ENCODE measurements around the gene DDOST. TPM values are rescaled to one million over a fixed set of nuclear protein-coding genes. Genes with fewer than 3 reads are reported as not detected.

Gene DDOST
- total RNA-seq, 1 donor from 2014 or later = 148 TPM

DNA sequence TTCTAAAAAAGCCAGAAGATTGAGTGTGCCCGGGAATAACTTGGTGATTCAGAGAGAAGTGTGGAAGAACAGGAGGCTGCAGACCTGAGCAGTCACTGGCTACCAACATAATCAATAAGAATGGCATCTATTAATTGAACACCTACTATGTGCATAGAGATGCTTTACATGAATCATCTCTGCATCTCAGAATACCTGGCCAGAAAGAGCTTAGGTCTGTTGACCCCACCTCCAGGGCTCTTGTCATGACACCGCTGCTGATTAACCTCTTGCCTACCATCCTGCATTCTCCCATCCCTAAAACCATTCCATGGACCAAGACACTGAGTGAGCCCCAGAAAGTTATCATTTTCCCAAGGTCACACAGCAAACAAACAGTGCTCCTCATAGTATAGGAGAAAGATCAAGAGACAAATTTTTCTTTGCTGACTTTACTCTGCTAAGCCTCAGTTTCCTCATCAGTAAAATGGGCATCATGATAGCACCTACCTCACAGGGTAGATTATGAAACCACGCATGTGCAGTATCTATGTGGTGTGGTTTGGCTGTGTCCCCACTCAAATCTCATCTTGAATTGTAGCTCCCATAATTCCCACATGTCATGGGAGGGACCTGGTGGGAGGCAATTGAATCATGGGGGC lies 44.2 kb downstream of the DDOST start:
- TF ChIP-seq, protein P1, sequence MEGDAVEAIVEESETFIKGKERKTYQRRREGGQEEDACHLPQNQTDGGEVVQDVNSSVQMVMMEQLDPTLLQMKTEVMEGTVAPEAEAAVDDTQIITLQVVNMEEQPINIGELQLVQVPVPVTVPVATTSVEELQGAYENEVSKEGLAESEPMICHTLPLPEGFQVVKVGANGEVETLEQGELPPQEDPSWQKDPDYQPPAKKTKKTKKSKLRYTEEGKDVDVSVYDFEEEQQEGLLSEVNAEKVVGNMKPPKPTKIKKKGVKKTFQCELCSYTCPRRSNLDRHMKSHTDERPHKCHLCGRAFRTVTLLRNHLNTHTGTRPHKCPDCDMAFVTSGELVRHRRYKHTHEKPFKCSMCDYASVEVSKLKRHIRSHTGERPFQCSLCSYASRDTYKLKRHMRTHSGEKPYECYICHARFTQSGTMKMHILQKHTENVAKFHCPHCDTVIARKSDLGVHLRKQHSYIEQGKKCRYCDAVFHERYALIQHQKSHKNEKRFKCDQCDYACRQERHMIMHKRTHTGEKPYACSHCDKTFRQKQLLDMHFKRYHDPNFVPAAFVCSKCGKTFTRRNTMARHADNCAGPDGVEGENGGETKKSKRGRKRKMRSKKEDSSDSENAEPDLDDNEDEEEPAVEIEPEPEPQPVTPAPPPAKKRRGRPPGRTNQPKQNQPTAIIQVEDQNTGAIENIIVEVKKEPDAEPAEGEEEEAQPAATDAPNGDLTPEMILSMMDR (IDR thresholded peaks at IDR 0.05) = no peak
- Histone ChIP-seq H3K4me1 (no peaks in the 10 kb centered on the region), H3K27ac (no peak overlapping the region), H3K9me3 (no peaks in the 10 kb centered on the region), H3K4me3 (no peak overlapping the region), H3K27me3 (ENCODE audit: low read depth) (no peaks in the 10 kb centered on the region), H3K36me3 (no peaks in the 10 kb centered on the region)
- DNase-seq (no peak), ATAC-seq (no peak)
- intact Hi-C loops (cut with DNase I) = no loop called here

- no peak for DNase-seq
- Histone ChIP-seq H3K27me3 (ENCODE audit: low read depth) (no peaks in the 10 kb centered on the region), H3K4me3 (no peak overlapping the region), H3K27ac (no peak overlapping the region), H3K36me3 (no peaks in the 10 kb centered on the region), H3K4me1 (no peaks in the 10 kb centered on the region), H3K9me3 (no peaks in the 10 kb centered on the region)
- TF ChIP-seq, protein P1 (IDR thresholded peaks at IDR 0.05) = no peak
- intact Hi-C loops (cut with DNase I) = no loop called here
- no peak for ATAC-seq
These were observed 45.0 kb downstream of the DDOST start for GRCh38 chr1:20615946-20616846.

DNA sequence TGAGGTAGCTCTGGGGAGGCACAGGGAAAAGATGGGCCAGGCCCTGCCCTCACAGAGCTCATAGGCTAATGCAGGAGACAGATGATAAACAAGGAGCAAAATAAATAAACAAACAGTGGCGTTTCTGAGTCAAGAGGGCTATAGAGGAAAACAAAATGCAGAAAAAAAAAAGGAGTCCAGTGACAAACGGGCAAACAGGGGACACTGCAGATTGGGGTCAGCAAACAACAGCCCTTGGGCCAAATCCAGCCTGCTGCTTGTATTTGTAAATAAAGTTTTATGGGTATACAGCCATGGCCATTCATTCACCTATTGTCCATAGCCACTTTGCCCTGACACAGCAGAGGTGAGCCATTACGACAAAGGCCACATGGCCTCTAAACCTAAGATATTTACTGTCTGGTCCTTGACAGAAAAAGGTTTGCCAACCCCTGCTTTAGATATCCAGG lies 47.0 kb downstream of the DDOST start:
- H3K27me3 ChIP-seq (ENCODE audit: low read depth) = no peaks in the 10 kb centered on the region
- intact Hi-C loops (cut with DNase I) = no loop called here
- H3K27ac ChIP-seq = no peak overlapping the region

GRCh38 chr1:20612221-20612746 lies 48.9 kb downstream of the DDOST start:
- H3K4me1 ChIP-seq = no peaks in the 10 kb centered on the region
- no peak overlapping the region for H3K4me3 ChIP-seq
- no peak overlapping the region for H3K27ac ChIP-seq
- no peak for ATAC-seq
- DNase-seq = no peak
- intact Hi-C loops (cut with DNase I) = no loop called here
- TF ChIP-seq, protein P1 (IDR thresholded peaks at IDR 0.05) = no peak
- H3K9me3 ChIP-seq = no peaks in the 10 kb centered on the region
- H3K27me3 ChIP-seq (ENCODE audit: low read depth) = peaks cover 3% of the 10 kb centered on the region
- H3K36me3 ChIP-seq = no peaks in the 10 kb centered on the region

More for the DNA sequence above, 47.0 kb downstream of the DDOST start:
- Histone ChIP-seq H3K4me1 (no peaks in the 10 kb centered on the region), H3K4me3 (no peak overlapping the region), H3K9me3 (no peaks in the 10 kb centered on the region), H3K36me3 (no peaks in the 10 kb centered on the region)
- no peak for DNase-seq
- TF ChIP-seq, protein P1 (IDR thresholded peaks at IDR 0.05) = no peak
- ATAC-seq = no peak

DNA sequence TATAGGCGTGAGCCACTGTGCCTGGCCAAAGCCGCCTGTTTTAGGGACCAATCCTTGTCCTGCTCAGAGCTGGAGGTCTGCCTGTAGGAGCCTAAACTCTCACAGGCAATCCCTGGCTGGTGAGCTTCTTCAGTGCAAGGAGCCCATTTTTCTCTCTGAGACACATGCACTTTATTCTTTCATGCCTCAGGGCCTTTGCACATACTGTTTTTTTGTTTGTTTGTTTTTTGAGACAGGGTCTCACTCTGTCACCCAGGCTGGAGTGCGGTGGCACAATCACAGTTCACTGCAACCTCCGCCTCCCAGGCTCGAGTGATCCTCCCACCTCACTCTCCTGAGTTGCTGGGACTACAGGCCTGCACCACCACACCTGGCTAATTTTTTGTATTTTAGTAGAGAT lies 49.5 kb downstream of the DDOST start:
- Histone ChIP-seq H3K4me1 (no peaks in the 10 kb centered on the region), H3K9me3 (no peaks in the 10 kb centered on the region), H3K27ac (no peak overlapping the region), H3K36me3 (no peaks in the 10 kb centered on the region), H3K27me3 (ENCODE audit: low read depth) (peaks cover 3% of the 10 kb centered on the region), H3K4me3 (no peak overlapping the region)
- TF ChIP-seq, protein P1 (IDR thresholded peaks at IDR 0.05) = no peak
- no peak for ATAC-seq
- intact Hi-C loops (cut with DNase I) = no loop called here
- no peak for DNase-seq
